Mucosa of rectum (tissue), 2 donors: ENCODE data around the gene NRXN3.

Experiments
- H3K27ac ChIP-seq, 2 donors: one replicate each; pipeline ENCODE4 v1.7.0; 2013; ENCODE audit warnings: inconsistent platforms in 2 of 2, low read depth in 2 of 2, low read length in 2 of 2
- H3K27me3 ChIP-seq, 2 donors: one replicate each; pipeline ENCODE4 v1.7.0; 2013; ENCODE audit warnings: low read length in 2 of 2; ENCODE audit not compliant: control insufficient read depth in 2 of 2, insufficient read depth in 2 of 2
- H3K36me3 ChIP-seq, 2 donors: one replicate each; pipeline ENCODE4 v1.7.0; 2013; ENCODE audit warnings: low read length in 2 of 2; ENCODE audit not compliant: control insufficient read depth in 2 of 2, insufficient read depth in 2 of 2
- H3K4me1 ChIP-seq, 2 donors: one replicate each; pipeline ENCODE4 v1.7.0; 2013; ENCODE audit warnings: low read length in 2 of 2, mild to moderate bottlenecking in 1 of 2; ENCODE audit not compliant: control insufficient read depth in 2 of 2, insufficient read depth in 2 of 2
- H3K4me3 ChIP-seq, 2 donors: one replicate each; pipeline ENCODE4 v1.7.0; 2013; ENCODE audit warnings: low read length in 2 of 2
- H3K9ac ChIP-seq, 2 donors: one replicate each; pipeline ENCODE4 v1.7.0; 2013; ENCODE audit warnings: low read length in 2 of 2, low read depth in 1 of 2, mild to moderate bottlenecking in 1 of 2
- H3K9me3 ChIP-seq, 2 donors: one replicate each; pipeline ENCODE4 v1.7.0; 2013; ENCODE audit warnings: low read length in 2 of 2; ENCODE audit not compliant: control insufficient read depth in 2 of 2
- donor health status: healthy.
- donor health status: Normal muscosa, but diverticular disease.

NRXN3 gene

GRCh38 chr14:78946949-78947348, 776.8 kb downstream of the NRXN3 start:
- H3K36me3 ChIP-seq: no peaks in the 10 kb centered on the region
- no peak overlapping the region for H3K27ac ChIP-seq
- no peaks in the 10 kb centered on the region for H3K4me1 ChIP-seq
- no peaks in the 10 kb centered on the region for H3K9me3 ChIP-seq
- H3K27me3 ChIP-seq: peaks cover 0 to under 1% of the 10 kb centered on the region in 2 donors
- H3K4me3 ChIP-seq: no peak overlapping the region
- H3K9ac ChIP-seq: no peak overlapping the region

- no peaks in the 10 kb centered on the region for H3K9me3 ChIP-seq
- H3K27me3 ChIP-seq: no peaks in the 10 kb centered on the region
- H3K36me3 ChIP-seq: no peaks in the 10 kb centered on the region
- H3K4me3 ChIP-seq: no peak overlapping the region
- H3K9ac ChIP-seq: no peak overlapping the region
- H3K4me1 ChIP-seq: no peaks in the 10 kb centered on the region
- no peak overlapping the region for H3K27ac ChIP-seq
Measured at GRCh38 chr14:78947681-78948080, 777.5 kb downstream of the NRXN3 start.

GRCh38 chr14:78950649-78951048, 780.5 kb downstream of the NRXN3 start:
- Histone ChIP-seq H3K27ac (no peak overlapping the region), H3K27me3 (no peaks in the 10 kb centered on the region), H3K36me3 (no peaks in the 10 kb centered on the region)

GRCh38 chr14:78951602-78952001, 781.4 kb downstream of the NRXN3 start:
- Histone ChIP-seq H3K9ac (no peak overlapping the region), H3K9me3 (no peaks in the 10 kb centered on the region)

More at GRCh38 chr14:78950649-78951048, 780.5 kb downstream of the NRXN3 start:
- no peak overlapping the region for H3K4me3 ChIP-seq
- H3K9ac ChIP-seq: no peak overlapping the region
- H3K9me3 ChIP-seq: no peaks in the 10 kb centered on the region
- H3K4me1 ChIP-seq: no peaks in the 10 kb centered on the region

GRCh38 chr14:78959674-78960264, 789.6 kb downstream of the NRXN3 start:
- no peaks in the 10 kb centered on the region for H3K36me3 ChIP-seq
- no peaks in the 10 kb centered on the region for H3K9me3 ChIP-seq
- H3K4me3 ChIP-seq: no peak overlapping the region
- no peaks in the 10 kb centered on the region for H3K27me3 ChIP-seq
- H3K9ac ChIP-seq: no peak overlapping the region
- no peak overlapping the region for H3K27ac ChIP-seq
- H3K4me1 ChIP-seq: no peaks in the 10 kb centered on the region

More at GRCh38 chr14:78951602-78952001, 781.4 kb downstream of the NRXN3 start:
- Histone ChIP-seq H3K27me3 (no peaks in the 10 kb centered on the region), H3K36me3 (no peaks in the 10 kb centered on the region), H3K4me1 (no peaks in the 10 kb centered on the region), H3K27ac (no peak overlapping the region), H3K4me3 (no peak overlapping the region)

GRCh38 chr14:78967111-78967809, 797.1 kb downstream of the NRXN3 start:
- Histone ChIP-seq H3K27me3 (no peaks in the 10 kb centered on the region), H3K36me3 (no peaks in the 10 kb centered on the region), H3K4me1 (no peaks in the 10 kb centered on the region), H3K9me3 (no peaks in the 10 kb centered on the region), H3K9ac (no peak overlapping the region), H3K4me3 (no peak overlapping the region), H3K27ac (no peak overlapping the region)

- H3K9ac ChIP-seq: no peak overlapping the region
- H3K9me3 ChIP-seq: no peaks in the 10 kb centered on the region
- H3K4me3 ChIP-seq: no peak overlapping the region
- H3K27ac ChIP-seq: no peak overlapping the region
- H3K36me3 ChIP-seq: no peaks in the 10 kb centered on the region
- H3K27me3 ChIP-seq: no peaks in the 10 kb centered on the region
- no peaks in the 10 kb centered on the region for H3K4me1 ChIP-seq
Measured at GRCh38 chr14:78968265-78968664, 798.1 kb downstream of the NRXN3 start.

GRCh38 chr14:78970677-78971076, 800.5 kb downstream of the NRXN3 start:
- H3K9ac ChIP-seq: no peak overlapping the region
- H3K27me3 ChIP-seq: no peaks in the 10 kb centered on the region
- no peaks in the 10 kb centered on the region for H3K36me3 ChIP-seq
- H3K9me3 ChIP-seq: no peaks in the 10 kb centered on the region
- no peaks in the 10 kb centered on the region for H3K4me1 ChIP-seq
- H3K27ac ChIP-seq: no peak overlapping the region
- H3K4me3 ChIP-seq: no peak overlapping the region

GRCh38 chr14:78972440-78972839, 802.3 kb downstream of the NRXN3 start:
- H3K36me3 ChIP-seq: no peaks in the 10 kb centered on the region
- no peak overlapping the region for H3K27ac ChIP-seq
- H3K27me3 ChIP-seq: no peaks in the 10 kb centered on the region
- H3K4me1 ChIP-seq: no peaks in the 10 kb centered on the region
- no peaks in the 10 kb centered on the region for H3K9me3 ChIP-seq
- no peak overlapping the region for H3K9ac ChIP-seq
- H3K4me3 ChIP-seq: no peak overlapping the region

GRCh38 chr14:78974691-78975090, 804.5 kb downstream of the NRXN3 start:
- Histone ChIP-seq H3K36me3 (no peaks in the 10 kb centered on the region), H3K9ac (no peak overlapping the region), H3K9me3 (no peaks in the 10 kb centered on the region)

More at GRCh38 chr14:78974691-78975090, 804.5 kb downstream of the NRXN3 start:
- H3K27ac ChIP-seq: no peak overlapping the region
- no peak overlapping the region for H3K4me3 ChIP-seq
- H3K4me1 ChIP-seq: no peaks in the 10 kb centered on the region
- no peaks in the 10 kb centered on the region for H3K27me3 ChIP-seq
